CD4-positive, alpha-beta T cell treated with Interleukin-6 for 4 hours (primary cell): ENCODE data around the gene SHOC2.

Experiments
- DNase-seq: peaks from one replicate; pipeline ENCODE4 v3.0.0-alpha.2; 2020; ENCODE audit warnings: mixed read lengths

SHOC2 gene

DNA sequence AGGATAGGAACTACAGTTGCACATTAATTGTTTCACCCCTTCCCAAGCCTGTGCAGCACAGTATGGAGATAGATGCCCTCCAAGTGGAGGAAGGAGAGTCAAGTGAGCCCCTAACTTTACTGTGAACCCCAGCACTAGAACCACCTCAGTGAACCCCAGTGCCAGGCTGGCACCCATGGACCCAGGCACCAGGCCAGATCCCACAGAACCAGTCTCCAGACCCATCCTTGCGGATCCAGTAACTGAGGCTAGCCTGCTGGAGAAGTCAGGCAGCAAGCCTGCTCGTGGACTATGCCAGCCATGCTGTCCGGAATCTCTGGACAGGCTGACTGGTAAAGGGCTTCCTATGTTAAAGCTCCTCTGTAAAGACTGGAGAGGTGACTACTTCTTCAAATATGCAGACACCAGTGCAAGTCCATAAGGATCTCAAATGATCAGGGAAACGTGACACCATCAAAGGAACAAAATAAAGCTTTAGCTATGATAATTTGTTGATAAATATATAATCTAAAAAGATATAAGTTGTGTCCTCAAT lies 27.7 kb downstream of the SHOC2 start:
- no peak for DNase-seq

GRCh38 chr10:110951381-110951780 lies 32.0 kb downstream of the SHOC2 start:
- DNase-seq = no peak

DNA sequence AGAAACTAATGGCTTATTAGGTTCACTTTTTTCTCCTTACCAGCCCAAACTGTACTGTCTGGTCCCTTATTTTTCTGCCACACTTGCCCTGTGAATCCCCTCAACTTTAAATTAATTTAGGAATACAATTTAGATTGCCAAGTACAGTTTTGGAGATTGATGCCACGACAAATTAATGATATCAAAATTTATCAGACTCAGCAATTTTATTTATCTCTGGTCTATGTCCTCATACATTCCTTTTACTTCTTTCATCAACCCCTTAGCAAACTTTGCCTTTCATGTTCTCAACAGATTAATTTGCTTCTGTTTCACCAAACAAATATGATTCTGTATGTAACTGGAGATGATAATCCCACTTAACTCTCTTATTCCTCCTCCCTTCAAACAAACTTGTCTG lies 38.2 kb downstream of the SHOC2 start:
- no peak for DNase-seq

GRCh38 chr10:110959379-110960332 lies 40.3 kb downstream of the SHOC2 start:
- no peak for DNase-seq

DNA sequence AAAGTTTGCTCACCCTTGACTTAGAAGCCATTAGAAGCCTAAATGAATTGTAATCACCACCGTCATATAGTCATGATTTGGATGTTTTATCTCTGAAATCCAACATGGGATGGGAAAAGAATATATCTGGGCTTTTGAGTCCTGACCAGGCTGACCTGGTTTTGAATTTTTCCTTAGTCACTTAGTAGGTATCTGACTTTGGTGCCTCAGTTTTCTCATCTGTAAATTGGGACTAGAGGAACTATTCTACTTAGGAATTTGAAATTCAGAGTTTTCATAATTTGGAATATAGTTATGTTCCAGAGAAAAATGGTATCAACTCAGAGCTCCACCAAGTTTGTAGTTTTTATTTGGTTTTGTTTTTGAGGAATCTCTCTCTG lies 40.9 kb downstream of the SHOC2 start:
- DNase-seq = no peak

- no peak for DNase-seq
Observed at GRCh38 chr10:110962443-110962842, 43.0 kb downstream of the SHOC2 start.

DNA sequence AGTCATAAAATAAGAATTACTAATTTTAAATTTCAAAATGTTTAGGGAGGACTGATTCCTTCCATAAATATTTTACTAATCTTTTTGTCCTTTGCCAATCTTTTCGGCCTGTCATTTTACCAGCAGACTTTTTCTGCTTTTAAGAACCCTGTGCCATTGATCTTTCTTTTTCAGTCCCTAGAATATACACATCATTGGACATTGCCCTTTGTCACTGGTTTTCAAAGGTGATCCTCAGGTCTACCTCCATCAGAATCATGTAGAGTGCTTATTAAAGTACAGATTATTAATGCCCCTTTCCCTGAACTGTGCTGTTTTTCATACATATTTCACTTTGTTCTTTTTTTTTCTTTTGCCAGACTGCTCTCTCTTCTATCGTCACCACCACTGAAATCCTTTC lies 43.8 kb downstream of the SHOC2 start:
- DNase-seq = no peak

DNA sequence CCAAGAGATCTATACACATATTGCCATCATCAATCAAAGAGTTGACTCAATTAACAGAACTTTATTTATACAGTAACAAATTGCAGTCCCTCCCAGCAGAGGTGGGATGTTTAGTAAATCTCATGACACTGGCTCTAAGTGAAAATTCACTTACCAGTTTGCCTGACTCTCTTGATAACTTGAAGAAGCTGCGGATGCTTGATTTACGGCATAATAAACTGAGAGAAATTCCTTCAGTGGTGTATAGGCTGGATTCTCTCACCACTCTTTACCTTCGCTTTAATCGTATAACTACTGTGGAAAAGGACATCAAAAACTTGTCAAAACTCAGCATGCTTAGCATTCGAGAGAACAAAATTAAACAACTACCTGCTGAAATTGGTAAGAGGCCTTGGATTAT lies 45.3 kb downstream of the SHOC2 start:
- DNase-seq = no peak

GRCh38 chr10:110965216-110965615 lies 45.8 kb downstream of the SHOC2 start:
- no peak for DNase-seq

- no peak for DNase-seq
Observed at GRCh38 chr10:110966146-110966545, 46.7 kb downstream of the SHOC2 start.

- DNase-seq = no peak
Observed at GRCh38 chr10:110967009-110967630, 47.7 kb downstream of the SHOC2 start.

DNA sequence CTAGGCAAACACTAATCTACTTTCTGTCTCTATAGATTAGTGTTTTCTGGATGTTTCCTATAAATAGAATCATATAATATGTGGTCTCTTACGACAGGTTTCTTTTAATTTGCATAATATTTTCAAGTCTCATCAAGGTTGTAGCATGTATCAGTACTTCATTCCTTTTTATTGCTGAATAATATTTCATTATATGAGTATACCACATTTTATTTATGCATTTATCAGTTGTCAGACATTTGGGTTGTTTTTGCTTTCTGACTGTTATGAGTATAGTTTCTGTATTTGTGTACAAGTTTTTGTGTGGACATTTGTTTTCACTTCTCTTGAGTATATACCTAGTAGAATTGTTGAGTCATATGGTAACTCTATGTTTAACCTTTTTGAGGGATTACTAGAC lies 48.2 kb downstream of the SHOC2 start:
- no peak for DNase-seq

DNA sequence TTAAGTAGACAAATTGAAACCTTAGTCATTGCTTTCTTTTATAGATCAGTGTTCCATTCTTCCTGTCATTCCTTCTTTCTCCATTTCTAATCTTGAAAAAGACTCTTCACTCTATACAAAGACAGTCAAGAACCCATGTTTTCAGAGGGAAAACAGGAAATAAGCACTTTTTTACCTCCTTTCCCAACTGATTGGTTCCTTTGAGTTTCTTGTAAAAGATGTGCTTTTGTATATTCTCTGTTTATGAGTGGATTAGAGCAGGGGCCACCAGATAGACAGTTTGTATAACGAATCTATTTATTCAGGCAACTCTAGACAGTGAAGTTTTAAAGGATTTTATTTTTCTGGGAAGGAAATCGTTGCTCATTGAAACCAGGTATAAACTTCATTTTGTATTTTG lies 49.8 kb downstream of the SHOC2 start:
- DNase-seq = no peak

DNA sequence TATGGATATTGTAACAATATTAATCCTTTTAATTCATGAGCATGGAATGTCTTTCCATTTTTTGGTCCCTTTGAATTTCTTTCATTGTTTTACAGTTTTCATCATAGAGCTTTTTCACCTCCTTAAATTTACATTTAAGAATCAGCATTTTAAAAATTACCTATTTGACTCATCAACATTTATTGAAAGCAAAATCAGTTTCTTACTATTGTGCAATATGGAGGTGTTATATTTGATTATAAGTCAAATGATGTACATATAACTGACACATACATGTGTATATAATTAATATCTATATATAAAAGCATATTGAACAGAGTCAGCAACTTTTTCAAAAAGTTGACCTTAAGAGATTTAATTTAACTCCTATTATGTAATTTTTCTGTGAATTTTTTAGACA lies 52.2 kb downstream of the SHOC2 start:
- no peak for DNase-seq

DNA sequence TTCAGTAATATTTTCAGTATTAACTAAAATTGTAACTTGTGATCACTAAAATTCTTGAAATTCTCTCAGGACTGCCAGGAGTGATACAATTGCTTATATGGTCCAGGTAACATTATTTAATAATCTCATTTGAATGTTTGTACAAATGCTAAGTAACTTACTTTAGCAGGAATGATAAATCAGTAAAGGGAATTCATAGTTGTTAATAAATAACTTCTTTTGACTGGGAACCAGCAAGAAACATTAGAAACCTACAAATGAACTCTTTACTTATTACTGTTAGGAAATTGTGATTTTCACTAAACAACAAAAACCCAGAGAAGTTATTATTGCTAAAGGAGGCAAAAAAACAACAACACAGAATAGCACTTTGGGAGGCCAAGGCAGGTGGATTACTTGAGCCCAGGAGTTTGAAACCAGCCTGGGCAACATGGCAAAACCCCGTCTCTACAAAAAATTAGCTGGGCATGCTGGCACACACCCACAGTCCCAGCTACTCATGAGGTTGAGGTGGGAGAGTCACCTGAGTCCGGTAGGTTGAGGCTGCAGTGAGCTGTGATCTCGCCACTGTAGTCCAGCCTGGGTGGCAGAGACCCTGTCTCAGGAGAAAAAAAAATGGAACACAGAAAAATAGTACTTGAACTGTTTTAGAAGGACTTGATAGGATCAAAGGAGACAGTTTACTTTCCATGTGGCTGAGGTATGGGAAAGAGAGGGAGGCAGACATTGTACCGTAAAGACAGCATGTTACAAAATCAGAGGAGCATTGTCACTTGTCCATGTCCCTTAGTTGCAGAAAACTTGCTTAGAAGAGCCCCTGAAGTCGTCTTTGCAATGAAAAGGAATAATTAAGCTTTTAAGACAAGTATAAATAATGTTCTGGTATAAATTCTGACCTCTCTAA lies 53.1 kb downstream of the SHOC2 start:
- DNase-seq = no peak

DNA sequence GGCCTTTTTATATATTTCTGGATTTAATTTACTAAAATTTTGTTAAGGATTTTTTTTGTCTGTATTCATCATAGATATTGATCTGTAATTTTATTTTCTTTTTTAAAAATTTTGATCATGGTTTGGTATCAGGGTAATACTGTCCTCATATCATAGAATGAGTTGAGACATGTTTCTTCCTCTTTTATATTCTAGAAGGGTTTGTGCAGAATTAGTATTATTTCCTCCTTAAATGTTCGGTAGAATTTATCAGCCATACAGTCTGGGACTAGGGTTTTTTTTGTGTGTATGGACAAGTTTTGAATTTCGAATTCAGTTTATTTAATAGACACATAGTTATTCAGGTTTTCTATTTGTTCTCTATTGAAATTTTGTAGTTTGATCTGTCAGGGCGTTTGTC lies 54.0 kb downstream of the SHOC2 start:
- no peak for DNase-seq

DNA sequence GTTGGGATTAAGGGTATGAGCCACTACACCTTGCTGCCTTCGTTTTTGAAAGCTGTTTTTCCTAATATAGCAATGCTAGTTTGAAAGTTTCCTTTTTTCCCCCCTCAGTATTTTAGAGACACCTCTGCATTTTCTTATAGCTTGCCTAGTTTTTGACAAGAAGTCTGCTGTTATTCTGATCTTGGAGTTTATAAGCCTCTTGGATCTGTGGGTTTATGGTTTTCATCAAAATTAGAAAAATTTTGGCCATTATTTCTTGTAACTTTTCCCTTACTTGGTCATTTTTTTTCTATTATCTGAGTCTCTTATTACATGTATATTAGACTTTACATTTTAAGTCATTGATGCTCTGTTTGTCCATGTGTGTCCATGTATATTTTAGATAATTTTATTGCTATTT lies 57.2 kb downstream of the SHOC2 start:
- no peak for DNase-seq

GRCh38 chr10:110977662-110978061 lies 58.3 kb downstream of the SHOC2 start:
- DNase-seq = no peak

- no peak for DNase-seq
Observed at GRCh38 chr10:110978204-110978603, 58.8 kb downstream of the SHOC2 start.

- DNase-seq = no peak
Observed at GRCh38 chr10:110979611-110980010, 60.2 kb downstream of the SHOC2 start.

DNA sequence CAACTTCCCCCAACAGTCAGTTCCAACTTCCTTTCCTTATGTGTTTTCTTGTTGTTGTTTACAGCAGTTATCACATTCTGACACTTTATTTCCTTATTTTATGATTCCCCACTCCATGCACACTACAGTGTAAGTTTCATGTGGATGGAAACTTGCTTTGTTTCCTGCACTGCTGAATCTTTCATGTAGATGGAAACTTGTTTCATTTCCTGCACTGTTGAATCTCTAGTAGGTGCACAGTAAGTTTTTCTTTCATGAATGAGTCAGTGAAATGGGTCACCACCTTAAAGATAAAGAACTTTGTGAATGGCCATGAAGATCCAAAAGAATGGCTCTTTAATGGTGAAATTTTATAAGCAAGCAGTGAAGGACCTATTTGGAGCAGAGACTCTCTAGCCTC lies 61.4 kb downstream of the SHOC2 start:
- DNase-seq = no peak

GRCh38 chr10:110983466-110983865 lies 64.1 kb downstream of the SHOC2 start:
- DNase-seq = no peak
